Cardiac fibroblast (primary cell): ENCODE data around the gene TCTN1.

Experiments
- DNase-seq, 2 donors: peaks; one replicate each; pipeline versions ENCODE4 v3.0.0 to v3.0.0-alpha.2; 2010; ENCODE audit warnings: low read depth in 2 of 2
- H3K4me3 ChIP-seq, 2 donors: replicated peaks in 1 of 2; 1 replicate in 1 of 2; 2 replicates in 1 of 2; pipeline ENCODE4 v1.5.1; 2011; ENCODE audit warnings: low read depth in 2 of 2, low read length in 2 of 2, mild to moderate bottlenecking in 2 of 2, moderate library complexity in 1 of 2
- CTCF ChIP-seq: IDR thresholded peaks from one replicate; pipeline ENCODE4 v1.5.1; 2011; ENCODE audit warnings: low read depth, mild to moderate bottlenecking, low read length, inconsistent platforms

The TCTN1 gene

DNA sequence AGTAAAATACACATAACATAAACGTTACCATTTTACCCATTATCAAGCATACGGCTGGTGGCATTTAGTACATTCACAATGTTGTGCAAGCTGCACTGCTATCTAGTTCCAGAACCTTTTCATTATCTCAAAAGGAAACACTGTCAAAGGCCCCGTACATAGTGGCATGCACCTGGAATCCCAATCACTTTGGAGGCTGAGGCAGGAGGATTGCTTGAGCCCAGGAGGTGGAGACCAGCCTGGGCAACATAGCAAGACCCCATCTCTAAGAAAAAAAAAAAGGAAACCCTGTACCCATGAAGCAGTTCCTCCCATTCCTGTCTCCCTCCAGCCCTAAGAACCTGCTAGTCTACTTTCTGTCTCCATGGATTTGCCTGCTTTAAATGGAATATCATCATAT lies 82.4 kb downstream of the TCTN1 start:
- no peak for DNase-seq
- TF ChIP-seq CTCF, result no peak
- no peak overlapping the region for H3K4me3 ChIP-seq

DNA sequence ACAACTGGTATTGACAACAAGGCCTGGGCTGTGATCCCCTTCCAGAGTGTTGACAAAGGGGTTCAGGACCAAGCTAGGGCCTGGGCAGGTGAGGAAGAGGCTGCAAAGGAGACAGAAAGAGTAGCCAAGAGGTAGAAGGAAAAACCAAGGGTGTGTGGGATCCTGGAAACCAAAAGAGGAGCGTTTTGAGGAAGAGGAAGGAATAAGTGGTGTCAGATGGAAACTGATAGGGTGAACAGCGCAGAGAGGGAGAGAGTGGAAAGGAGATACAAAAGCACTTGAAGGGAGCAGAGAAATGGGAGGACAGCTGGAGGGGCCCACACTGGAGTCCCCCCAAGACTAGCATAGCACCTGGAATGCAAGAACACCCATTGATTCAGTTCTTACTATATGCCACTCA lies 83.3 kb downstream of the TCTN1 start:
- H3K4me3 ChIP-seq, result no peak overlapping the region
- DNase-seq, result no peak
- TF ChIP-seq CTCF, result no peak

DNA sequence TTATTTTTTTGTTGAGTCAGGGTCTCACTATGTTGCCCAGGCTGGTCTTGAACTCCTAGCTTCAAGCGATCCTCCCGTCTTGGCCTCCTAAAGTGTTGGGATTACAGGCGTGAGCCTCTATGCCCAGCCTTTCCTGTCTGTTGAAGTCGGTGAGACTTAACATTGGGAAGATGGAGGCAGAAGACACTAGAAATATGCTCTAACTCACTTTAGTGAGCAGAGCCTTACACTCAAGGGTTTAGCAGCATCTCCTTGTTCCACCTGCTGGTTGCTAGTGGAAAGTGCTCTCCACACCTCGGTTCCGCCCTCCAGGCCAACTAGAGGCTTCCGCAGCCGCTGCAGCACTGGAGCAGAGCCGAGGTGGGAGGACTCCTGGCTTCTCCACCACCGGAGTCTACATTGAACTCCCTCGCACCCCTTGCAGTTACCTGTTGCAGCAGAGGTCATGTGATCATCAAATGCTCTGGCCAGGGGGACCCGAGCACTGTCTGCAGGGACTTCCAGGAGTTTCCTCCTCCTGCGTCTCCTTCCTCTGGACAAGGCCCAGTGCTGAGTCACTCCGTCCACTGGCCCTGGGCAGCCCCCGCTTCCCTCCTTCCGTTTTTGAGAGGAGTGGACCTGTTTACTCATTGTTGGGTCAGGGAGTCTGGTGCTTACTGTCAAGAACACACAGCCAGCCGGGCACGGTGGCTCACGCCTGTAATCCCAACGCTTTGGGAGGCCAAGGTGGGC lies 84.4 kb downstream of the TCTN1 start:
- H3K4me3 ChIP-seq, result peak overlapping the region in 1 of 2 donors; percentile 30
- TF ChIP-seq CTCF, result peak; percentile 82

More for the DNA sequence above, 84.4 kb downstream of the TCTN1 start:
- peak; percentile 88 to 91 for DNase-seq
